GM18907 (cell line): ENCODE results near the gene PGS1.

Experiments
- ATAC-seq: cut with Tn5 transposase; IDR thresholded peaks from one replicate; pipeline ENCODE4 v1.9.1; 2021; ENCODE audit warnings: mild to moderate bottlenecking, moderate library complexity; ENCODE audit not compliant: unreplicated experiment

PGS1 gene

DNA sequence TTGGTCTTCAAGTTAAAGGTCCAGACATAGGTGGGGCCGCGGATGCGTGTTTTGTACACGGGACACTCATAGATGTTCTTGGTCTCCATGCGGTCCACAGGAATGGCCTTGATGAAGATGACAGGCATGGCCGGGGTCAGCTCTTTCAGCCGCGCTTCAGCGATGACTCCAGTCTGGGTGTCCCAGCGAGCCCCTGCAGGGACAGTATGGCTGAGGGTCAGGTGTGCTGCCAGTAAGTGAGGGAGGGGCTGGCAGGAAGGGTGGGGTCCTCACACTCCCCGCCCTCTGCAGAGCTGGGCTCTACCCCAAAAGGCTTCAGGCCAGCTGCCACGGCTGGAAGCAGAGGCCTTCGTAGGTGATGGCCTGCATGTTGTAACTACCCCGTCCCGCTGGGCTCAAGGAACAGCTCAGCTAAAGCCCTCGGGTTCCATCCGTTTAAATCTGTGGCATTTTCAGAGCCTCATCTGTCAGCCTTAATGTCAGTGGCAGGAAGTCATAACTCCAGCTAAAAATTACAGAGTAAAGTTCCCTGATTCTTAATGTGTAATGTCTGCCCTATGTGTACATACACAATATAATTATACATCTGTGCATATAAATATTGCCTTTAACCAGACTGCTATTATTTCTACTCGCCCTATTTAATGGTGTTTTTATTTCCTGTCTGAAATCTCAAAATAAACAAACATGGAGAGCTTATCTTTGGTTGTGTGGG, 45.7 kb downstream of the PGS1 start:
- ATAC-seq: no peak

DNA sequence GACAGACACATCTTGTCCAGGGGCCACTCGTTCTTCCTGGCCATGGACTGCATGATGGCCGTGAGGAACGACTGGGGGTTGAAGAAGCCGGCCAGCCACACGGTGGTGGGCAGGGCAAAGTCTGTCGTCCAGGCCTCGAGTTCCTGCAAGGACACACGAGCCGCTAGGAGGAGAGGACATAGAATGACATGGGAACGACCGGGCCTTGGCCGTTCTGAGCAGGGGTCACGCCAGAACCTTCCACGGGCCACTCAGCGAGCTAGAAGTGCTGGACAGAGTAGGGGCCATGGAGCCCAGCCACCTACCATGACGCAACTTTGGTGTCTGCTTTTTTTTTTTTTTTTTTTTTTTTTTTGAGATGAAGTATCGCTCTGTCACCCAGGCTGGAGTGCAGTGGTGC, 47.0 kb downstream of the PGS1 start:
- ATAC-seq: no peak

DNA sequence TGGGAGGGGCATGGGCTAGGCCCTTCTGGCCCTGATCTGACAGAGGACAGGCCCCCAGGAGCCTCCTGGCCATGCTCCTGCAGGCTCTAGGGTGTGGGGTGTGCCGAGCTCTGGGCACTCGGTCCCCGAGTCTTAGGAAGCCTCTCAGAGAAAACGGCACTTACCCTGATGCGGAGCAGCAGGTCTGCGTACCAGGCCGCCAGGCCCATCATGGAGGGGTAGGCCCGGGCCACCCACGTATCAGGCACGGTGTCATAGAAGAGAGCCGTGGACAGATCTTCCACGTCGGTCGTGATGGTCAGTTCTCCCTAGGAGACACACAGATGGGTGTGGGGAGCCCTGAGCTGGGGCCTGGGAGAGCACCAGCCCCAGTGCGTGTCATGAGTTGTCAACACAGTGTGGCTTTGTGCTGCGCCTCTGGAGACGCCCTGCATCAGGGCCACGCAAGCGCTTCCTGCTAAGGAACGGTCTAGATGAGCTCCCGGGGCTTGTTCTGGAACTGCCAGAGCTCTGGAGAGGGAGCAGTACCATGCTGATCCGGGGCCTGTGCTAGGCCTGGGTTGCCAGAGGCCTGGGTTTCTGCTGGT, 47.9 kb downstream of the PGS1 start:
- no peak for ATAC-seq

DNA sequence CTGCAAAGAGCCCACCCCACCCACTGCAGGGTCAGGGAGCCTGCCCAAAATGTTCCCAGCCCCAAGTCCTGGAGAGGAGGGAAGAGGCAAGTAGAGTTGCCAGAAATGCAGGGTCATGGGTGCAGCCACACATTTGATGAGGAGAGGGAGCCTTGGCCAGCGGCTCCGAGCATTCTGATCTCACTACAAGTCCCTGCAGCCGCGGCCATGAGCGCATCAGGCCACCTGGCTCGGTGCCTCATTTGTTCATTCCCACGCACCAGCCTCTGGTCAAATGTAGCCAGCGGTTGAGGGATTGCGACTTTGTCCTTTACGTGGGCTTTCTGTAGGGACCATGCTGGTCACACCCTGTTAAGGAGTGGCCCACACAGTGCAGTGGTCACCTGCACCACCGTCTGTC, 48.7 kb downstream of the PGS1 start:
- no peak for ATAC-seq

DNA sequence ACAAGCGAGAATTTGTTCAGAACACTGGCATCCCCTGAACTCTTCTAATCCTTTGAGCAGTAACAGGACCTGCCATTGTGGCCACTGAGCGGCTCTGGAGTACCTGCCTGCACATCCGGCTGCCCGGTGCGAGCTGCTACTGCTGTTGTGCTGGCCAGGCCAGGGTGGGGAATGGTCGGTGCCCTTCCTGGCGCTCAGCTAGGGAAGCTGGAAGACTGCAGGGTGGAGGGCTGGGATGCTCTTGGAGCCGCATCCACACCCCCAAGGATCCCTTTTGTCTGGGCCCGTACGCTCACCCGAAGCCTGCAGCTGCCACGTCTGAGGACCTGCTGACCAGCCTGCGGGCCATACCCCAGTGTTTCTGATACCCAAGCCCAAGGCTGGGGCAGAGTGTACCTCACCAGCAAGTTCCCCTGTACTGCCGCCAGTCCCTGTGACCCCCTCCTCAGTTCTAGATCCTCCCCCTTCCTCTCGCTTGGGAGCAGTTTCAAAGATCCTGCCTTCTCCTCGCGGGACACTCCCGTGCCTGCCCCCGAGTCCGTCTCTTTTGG, 49.7 kb downstream of the PGS1 start:
- no peak for ATAC-seq

DNA sequence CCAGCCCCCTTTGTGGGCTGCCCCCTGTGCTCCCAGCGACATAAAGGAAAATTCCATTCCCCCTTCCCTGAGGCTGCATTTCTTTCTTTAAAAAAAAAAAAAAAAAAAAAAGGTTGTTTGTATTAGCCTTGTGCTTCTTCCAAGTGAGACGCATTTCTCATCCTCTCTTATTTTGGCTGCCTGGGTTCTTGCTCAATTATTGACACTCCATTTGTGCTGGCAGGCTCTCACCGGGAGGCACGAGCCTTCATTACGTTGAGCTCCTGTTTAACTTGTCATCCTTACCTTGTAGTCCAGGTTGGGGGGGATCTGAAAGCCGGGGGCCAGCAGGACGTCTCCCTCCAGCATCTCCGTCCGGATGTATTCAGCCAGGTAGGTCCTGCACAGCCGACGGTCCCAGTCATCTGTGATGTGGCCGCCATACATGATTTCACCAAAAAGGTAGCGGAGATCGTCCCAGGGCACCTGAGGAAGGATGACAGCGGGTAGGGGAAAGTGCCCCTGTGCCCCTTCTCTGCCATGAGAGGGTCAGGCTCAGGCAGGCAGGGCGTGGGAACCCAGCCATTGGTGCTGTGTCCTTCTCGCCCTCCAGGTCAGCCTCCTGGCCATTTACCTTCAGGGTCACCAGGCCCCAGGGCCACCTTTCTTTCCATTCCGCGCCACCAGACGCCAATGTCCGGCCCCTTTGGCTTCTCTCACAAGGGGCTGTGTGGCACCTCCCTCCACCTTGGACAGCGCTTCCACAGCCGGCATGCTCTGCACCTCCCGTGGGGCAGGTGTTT, 50.6 kb downstream of the PGS1 start:
- ATAC-seq: no peak

DNA sequence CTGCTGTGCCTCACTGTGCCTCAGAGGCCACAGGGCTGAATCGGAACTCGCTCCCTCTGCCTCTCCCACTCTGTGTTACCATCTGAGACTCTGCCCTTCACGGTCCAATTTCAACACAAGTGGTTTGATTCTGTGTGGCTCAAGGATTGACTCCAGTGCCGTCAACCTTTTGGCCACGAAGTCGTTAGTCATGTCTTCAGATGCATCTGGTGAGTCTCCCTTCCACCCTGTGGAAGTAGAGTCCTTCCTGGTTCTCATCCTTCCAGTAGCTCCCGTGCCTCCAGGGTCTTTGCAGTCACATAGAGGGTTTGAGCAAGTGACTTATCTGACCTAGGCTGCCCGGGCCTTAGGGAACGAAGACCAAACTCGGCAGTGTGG, 51.2 kb downstream of the PGS1 start:
- ATAC-seq: no peak

DNA sequence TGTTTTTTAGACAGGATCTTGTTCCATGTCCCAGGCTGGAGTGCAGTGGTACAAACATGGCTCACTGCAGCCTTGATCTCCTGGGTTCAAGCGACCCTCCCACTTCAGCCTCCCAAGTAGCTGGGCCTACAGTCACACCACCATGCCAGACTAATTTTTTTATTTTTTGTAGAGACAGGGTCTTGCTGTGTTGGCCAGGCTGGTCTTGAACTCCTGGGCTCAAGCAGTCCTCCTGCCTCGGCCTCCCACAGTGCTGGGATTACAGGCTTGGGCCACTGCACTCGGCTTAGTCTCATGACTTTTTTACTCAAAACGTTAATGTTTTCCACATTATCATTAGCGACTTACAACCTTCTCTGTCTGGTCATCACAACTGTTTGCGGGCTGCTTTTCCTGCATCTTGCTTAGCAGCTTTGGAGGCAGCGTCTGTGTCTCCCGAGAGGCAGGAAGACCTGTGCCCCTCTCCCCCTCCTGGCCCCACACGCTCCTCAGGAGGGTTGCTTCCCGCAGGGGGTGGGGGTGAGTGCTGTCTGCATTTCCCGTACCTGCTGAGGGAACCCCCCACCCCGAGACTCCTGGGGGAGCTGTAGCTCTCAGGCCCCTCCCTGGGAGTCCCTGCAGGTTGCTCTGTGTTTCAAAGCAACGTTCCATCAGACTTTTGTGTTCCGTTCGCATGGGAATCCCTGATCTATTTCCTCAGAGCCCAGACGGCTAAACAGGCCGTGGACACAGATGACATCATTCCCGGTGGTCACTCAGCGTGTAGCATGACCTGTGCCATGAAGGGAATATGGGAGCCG, 52.6 kb downstream of the PGS1 start:
- no peak for ATAC-seq

DNA sequence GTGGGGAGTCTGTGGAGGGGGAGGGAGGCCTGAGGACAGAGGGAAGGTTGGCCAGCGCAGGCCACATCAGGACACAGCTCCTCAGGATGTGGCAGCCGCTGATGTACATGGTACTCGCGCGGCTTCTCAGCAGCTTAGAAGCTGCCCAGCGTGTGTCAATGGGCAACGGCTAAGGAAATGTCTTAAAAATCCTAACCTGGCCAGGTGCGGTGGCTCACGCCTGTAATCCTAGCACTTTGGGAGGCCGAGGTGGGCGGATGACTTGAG, 53.2 kb downstream of the PGS1 start:
- no peak for ATAC-seq

DNA sequence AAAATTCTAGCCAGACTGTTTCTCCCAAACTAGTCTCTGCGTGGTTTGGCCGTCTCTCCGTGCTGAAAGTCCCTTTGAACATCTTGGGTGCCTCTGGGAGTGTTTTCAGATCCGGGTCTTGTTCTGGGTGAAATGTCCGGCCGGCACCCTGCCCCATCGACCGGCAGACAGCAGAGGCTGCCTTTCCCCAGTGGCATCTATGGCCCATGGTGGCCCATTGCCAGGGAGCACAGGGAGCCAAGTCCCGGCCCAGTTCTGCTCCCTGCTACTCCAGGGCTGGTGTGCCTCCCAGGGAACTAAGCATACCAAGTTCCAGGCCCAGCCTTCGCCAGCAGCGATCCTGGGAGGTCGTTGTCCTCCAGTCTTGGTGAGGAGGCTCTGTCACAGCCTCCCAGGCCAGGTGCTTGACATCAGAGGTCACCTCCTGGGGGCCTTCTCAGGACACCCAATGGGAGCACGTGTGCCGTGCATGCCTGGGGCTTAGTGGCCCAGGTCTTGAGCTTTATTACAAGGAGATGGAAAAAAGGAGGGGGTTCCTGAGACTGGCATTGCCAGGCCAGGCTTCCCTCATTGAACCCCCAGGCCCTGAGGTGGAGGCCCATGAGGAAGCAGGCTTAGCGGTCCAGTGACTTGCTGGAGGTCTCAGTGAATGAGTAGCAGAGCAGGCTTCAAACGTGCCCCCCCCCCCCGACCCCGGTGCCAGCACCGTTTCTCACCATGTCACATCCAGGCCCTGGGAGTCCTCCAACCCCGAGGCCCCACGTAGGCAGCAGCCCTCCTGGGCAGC, 54.0 kb downstream of the PGS1 start:
- ATAC-seq: no peak

DNA sequence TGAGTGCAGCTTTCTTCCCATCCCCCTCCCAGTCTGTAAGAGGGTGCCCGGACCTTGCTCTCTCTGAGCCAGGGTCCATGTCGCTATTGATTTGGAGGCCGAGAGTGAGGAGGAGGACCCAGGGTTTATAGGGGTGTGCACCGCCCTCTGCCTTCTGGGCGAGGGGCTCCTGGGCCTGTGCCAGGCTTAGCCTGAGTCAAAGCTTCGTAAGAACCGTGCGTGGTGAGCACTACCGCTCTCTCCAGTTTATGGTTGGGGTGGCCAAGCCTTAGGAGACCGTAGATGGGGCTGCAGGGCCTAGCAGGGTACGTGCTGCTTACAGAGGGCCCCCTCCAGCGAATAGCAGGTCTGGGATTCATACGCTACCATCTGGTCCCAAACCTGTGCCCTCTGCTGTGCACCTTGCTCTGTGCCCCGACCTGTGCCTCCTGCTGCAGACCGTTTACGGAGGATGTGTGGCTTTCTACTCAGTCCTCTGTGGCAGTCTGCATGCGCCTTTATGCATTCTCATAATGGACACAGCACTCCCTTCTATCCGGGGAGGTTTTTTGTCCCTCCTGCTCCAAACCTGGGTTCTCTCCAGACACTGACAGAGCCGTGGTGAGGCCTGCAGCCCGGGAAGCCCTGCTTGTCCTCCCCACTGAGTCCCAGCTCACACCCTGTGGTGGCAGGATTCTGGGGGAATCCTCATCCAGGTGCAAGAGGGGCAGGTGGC, 54.7 kb downstream of the PGS1 start:
- no peak for ATAC-seq

DNA sequence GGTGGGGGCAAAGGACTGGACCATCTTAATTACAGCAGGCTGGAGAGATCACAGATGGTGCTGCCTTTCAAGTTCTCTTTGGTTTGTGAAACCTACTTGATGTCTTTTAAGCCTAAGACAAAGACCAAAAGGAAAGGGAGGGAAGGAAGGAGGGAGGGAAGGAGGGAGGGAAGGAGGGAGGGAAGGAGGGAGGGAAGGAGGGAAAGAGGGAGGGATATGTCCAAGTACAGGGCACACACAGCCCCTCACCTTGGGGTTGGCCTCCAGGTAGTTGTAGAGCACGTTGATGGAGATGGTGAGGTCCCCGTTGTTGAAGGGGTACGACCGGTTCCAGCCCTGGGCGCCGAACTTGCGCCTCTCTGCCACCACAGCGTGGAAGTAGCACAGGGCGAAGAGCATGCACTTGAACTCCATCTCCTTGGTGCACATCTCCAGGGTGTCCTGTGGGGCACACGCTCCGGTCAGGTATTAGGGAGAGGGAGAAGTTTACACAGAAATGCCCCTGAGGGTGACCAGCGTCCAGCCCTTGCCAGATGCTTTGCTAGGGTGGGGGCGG, 55.4 kb downstream of the PGS1 start:
- ATAC-seq: no peak

DNA sequence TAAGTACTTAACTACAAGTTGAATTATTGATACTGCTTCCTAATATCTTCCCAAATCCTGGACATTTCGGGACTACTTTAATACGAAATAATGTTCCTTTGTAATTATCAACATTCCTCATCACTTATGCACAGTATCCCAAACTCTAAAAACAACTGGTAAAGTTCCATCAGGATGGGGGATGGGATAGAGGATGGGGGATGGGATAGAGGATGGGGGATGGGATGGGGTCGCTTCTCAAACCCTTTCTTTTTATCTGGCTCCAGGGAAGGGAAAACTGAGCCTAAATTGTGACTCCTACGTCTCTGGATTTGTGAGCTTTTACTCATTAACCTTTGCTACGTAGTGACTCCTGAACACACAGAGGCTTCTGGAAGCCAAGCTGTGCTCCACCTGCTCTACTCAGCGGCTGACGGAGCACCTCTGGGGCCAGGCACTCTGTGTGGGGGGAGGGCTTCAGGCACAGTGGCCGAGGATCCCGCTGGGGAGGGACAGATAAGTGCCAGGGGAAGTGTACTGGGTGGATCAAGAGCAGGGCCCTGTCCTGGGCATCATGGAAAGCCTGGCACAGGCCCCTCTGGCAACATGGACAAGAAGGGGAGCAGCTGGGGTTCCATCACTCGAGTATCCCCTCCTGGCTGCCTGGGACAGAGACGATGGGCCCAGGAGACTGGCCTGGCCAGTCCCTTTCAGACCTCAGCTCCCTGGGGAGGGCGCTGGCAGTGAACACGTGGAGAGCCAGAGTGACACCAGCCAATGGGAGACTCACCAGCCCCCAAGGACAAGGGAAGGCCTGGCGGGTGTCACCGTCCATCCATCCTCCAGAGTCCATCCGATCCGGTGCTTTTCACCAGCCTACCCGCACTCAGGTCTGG, 56.2 kb downstream of the PGS1 start:
- no peak for ATAC-seq

DNA sequence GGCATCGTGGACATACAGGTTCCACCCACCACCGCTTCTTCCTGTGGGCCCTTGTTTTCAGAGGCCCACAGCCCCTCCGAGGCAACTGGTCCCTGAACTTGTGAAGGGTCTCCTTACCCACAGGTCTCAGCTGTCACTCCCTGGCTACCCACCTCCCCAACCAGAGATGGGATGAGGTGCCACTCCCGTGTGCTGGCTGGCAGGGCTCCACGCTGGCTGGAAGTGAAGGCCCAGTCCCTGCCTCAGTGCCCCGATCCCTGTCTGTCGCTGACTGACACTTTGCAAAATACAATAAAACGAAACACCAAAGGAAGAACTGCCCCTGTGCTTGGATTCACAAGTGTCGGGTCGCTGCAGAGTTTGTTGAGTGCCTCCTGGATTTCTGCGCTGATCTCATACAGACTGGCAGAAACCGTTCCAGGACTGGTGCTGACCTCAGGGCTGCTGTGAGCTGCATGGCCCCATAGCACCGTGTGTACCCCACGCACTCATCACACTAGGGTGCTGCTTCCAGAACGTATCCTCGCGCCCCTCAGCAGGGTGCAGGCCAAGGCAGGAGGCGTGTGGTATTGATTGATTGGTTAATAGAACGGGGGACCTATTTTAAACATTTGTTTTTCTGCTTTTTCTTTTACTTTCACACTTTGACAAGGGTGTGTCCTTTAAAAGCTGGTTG, 57.0 kb downstream of the PGS1 start:
- ATAC-seq: no peak

DNA sequence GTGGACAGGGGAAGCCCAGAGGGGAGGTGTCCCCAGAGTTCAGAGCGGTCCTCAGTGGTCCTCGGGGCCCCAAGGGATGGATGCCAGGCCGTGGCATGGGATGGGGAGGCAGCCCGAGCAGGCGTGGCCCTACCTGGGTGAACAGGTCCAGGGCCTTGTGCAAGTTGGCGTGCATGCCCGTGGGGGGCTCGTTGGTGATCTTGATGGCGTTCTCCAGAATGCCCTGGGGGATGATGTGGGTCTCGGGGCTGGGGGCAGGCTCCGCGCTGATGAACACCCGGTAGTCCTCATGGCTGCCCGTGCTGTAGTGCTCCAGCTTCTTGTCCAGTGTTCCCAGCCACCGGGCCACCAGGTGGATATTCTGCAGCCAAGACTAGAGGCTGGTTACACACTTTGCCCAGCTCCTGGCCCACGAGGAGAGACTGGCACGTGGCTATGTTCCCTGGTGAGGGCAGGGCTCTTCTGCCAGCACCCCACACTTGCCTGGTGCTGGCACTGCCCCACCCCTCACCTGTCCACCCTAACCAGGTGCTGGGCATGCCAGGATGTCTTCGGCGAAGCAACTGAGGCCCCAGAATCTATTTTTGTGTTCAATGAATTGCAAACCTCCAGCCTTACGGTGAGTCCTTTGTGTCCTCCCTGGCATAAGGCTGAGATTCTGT, 59.2 kb downstream of the PGS1 start:
- no peak for ATAC-seq

DNA sequence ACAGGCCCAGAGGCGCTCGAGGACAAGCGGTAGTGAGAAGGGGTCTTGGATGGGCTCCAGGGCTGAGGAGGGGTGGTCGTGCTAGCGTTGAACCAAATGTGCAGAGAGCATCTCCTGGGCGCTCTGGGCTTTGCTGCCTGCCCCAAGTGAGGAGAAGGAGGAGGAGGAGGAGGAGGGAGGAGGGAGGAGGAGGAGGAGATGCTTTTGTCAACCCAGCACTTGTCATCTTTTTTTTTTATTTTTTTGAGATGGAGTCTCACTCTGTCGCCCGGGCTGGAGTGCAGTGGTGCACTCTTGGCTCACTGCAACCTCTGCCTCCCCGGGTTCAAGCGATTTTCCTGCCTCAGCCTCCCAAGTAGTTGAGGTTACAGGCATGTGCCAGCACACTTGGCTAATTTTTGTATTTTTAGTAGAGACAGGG, 59.8 kb downstream of the PGS1 start:
- ATAC-seq: no peak

DNA sequence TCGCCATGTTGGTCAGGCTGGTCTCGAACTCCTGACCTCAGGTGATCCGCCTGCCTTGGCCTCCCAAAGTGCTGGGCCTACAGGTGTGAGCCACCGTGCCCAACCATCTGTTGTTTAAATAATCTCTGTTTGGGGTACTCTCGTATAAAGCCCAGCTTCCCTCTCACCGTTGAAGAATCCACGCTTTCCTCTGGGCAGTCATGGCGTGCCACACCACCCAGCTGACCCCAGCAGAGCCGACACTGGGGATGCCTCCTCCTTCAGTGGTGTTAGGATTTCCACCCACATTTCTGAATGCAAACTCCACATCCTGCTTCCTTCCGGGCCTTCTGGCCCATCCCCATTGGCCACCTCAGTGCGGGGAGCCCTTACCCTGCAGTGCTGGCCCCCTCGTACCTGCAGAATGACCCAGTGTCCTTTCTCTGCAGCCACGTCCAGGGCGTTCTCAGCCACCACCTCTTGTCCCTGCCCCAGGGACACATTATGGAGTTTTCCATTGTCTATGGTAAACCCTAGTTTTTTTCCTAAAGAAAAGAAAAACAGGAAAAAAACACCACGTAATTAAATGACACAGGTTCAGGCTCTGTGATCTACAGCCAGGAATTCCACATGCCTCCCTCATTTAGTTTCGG, 60.4 kb downstream of the PGS1 start:
- ATAC-seq: no peak
